Thyroid gland (tissue), 4 donors: ENCODE data around the gene ACTN3.

Source experiments
- POLR2A ChIP-seq, 2 donors: fragments of 450-650 bp; IDR thresholded peaks; one replicate each; pipeline ENCODE4 v1.6.1; 2017; ENCODE audit warnings: antibody characterized with exemption in 2 of 2, mild to moderate bottlenecking in 2 of 2, moderate library complexity in 1 of 2
- TF ChIP-seq, protein P1 (sequence below), 6 experiments: fragments of 200-600 bp in 3 of 6; fragments of 450-650 bp in 3 of 6; sonication (generic) in 3 of 6; IDR thresholded peaks; one replicate each; pipeline ENCODE4 v1.5.1; 2016 to 2019; ENCODE audit warnings: antibody characterized with exemption in 6 of 6, mild to moderate bottlenecking in 2 of 6, inconsistent platforms in 1 of 6, moderate library complexity in 1 of 6

DNA sequence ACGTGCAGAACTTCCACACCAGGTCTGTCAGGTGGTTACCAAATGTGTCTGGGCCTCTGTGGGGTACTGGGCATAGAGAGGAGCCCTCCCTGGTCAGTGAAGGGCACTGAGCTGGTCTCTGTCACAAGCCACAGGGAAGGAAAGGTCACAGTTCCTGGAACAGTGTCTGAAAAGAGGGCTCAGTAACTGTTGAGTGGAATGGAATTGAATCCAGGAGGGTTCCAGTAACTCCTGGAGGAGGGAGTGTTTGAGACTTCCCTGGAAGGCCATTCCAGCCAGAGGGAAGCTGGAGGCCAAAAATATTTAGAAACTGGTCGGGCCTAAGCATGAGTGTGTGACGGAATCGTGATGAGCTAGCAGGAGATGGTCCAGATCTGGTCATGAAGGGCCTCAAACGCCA is 7.9 kb downstream of the ACTN3 start:
- TF ChIP-seq, protein P1, sequence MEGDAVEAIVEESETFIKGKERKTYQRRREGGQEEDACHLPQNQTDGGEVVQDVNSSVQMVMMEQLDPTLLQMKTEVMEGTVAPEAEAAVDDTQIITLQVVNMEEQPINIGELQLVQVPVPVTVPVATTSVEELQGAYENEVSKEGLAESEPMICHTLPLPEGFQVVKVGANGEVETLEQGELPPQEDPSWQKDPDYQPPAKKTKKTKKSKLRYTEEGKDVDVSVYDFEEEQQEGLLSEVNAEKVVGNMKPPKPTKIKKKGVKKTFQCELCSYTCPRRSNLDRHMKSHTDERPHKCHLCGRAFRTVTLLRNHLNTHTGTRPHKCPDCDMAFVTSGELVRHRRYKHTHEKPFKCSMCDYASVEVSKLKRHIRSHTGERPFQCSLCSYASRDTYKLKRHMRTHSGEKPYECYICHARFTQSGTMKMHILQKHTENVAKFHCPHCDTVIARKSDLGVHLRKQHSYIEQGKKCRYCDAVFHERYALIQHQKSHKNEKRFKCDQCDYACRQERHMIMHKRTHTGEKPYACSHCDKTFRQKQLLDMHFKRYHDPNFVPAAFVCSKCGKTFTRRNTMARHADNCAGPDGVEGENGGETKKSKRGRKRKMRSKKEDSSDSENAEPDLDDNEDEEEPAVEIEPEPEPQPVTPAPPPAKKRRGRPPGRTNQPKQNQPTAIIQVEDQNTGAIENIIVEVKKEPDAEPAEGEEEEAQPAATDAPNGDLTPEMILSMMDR (IDR thresholded peaks at IDR 0.05): no peak
- no peak for TF ChIP-seq POLR2A (IDR thresholded peaks at IDR 0.05)
